Mesenteric fat pad (tissue), 1 donor: Measurements from ENCODE around the gene DMAP1. TPM values are rescaled to one million over a fixed set of nuclear protein-coding genes. Genes with fewer than 3 reads are reported as not detected.
A peak's percentile ranks its signal among the peaks of the same experiment; 100 is the strongest.

Experiments used
- DNase-seq: peaks from one replicate; pipeline ENCODE4 v3.0.0-alpha.2; 2020; ENCODE audit warnings: low spot score
- total RNA-seq: library from RNA; stranded (reverse); fragmentation: NEBNext Ultra II Directional; extraction: Animal tissue kit (Norgen Biotek cat#: 25700); gene quantifications from one replicate; pipeline ENCODE4 v1.2.1, GENCODE V29; 2021
- donor health status: DM: yes; HTN: yes; CAD: no.

Gene DMAP1
- total RNA-seq, 1 donor from 2014 or later: 27.5 TPM

GRCh38 chr1:44227211-44227610 is 13.9 kb downstream of the DMAP1 start:
- DNase-seq: no peak

- DNase-seq: no peak
These were observed 14.9 kb downstream of the DMAP1 start for GRCh38 chr1:44228218-44228617.

- DNase-seq: peak; percentile 64
These were observed 16.3 kb downstream of the DMAP1 start for GRCh38 chr1:44229435-44230167.

- no peak for DNase-seq
These were observed 17.5 kb downstream of the DMAP1 start for GRCh38 chr1:44230796-44231195.

GRCh38 chr1:44233593-44233992 is 20.3 kb downstream of the DMAP1 start:
- no peak for DNase-seq

GRCh38 chr1:44235808-44236207 is 22.5 kb downstream of the DMAP1 start:
- no peak for DNase-seq

GRCh38 chr1:44236490-44237272 is 23.4 kb downstream of the DMAP1 start:
- no peak for DNase-seq

- no peak for DNase-seq
These were observed 24.6 kb downstream of the DMAP1 start for GRCh38 chr1:44237721-44238457.

GRCh38 chr1:44238660-44239059 is 25.4 kb downstream of the DMAP1 start:
- no peak for DNase-seq

- no peak for DNase-seq
These were observed 26.2 kb downstream of the DMAP1 start for GRCh38 chr1:44239331-44239960.

- no peak for DNase-seq
These were observed 26.7 kb downstream of the DMAP1 start for GRCh38 chr1:44239961-44240371.

- no peak for DNase-seq
These were observed 27.8 kb downstream of the DMAP1 start for GRCh38 chr1:44240802-44241671.

- DNase-seq: no peak
These were observed 29.5 kb downstream of the DMAP1 start for GRCh38 chr1:44242746-44243145.

GRCh38 chr1:44243782-44244495 is 30.7 kb downstream of the DMAP1 start:
- DNase-seq: no peak

GRCh38 chr1:44244986-44245385 is 31.7 kb downstream of the DMAP1 start:
- DNase-seq: no peak

GRCh38 chr1:44246806-44247205 is 33.5 kb downstream of the DMAP1 start:
- no peak for DNase-seq

- no peak for DNase-seq
These were observed 36.3 kb downstream of the DMAP1 start for GRCh38 chr1:44249543-44249942.

- no peak for DNase-seq
These were observed 37.0 kb downstream of the DMAP1 start for GRCh38 chr1:44250068-44250781.

GRCh38 chr1:44251486-44251885 is 38.2 kb downstream of the DMAP1 start:
- no peak for DNase-seq
